Measurements from ENCODE around the gene DRICH1.
"Not testable (repeated sequence)": the region's sequence is repeated elsewhere in the genome, so short reads cannot be mapped to it uniquely, and the experiment has no call there.

Gene DRICH1, protein sequence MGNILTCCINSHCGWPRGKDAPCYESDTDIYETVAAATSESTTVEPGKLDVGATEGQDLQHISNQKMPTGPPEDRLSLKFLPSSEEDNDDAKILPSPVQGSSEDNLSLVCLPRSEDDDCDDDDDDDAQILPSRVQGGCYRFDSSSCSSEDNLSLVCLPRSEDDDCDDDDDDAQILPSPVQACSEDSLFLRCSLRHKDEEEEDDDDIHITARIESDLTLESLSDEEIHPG

DNA sequence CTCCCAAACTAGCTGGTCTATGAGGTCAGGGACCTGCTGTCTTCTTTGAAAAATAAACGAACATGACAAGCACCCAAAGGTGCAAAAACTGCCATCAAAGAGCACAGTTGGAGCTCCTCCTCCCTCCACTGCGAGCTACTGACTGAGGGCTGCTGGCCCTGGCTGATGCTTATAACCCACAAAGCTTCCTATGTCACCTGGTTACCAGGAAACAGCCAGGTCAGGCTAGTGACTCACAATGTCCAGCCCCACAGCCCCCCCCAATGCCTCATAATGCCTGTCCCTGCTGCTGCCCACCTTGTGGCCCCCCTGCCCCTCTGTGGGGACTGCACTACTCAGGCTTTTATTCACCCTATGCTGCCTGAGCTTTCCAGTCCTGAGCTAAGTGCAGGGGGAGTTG, at the start of gene DRICH1:
Gene DRICH1, minus strand, starts transcription at position 144 of the 400 bp plus-strand sequence. CDS start 298 bp downstream, outside the sequence.
- DNase-seq, result no peak

GRCh38 chr22:23681026-23681809, 49.1 kb upstream of the DRICH1 start:
- no peak for DNase-seq

- no peak for DNase-seq
Observed at GRCh38 chr22:23678133-23678532, 46.0 kb upstream of the DRICH1 start.

DNA sequence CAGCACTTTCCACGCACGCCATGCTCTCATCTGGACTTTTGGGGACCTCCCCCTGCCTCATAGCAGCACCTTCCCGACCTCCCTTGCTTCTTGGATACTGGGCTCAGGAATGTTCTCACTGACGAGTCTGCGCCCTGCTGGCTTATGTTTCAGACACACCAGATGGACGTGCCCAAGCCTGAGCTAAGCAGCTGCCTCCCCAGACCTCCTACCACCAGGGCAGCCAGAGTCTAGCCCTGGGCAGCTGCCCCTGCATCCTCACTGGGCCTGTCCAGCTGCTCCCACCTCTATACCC, 45.5 kb upstream of the DRICH1 start:
- no peak for DNase-seq

- DNase-seq, result not testable (repeated sequence)
Observed at GRCh38 chr22:23676841-23677700, 45.0 kb upstream of the DRICH1 start.

- no peak for DNase-seq
Observed at GRCh38 chr22:23675502-23676415, 43.6 kb upstream of the DRICH1 start.

GRCh38 chr22:23674886-23675501, 42.9 kb upstream of the DRICH1 start:
- DNase-seq, result not testable (repeated sequence)

DNA sequence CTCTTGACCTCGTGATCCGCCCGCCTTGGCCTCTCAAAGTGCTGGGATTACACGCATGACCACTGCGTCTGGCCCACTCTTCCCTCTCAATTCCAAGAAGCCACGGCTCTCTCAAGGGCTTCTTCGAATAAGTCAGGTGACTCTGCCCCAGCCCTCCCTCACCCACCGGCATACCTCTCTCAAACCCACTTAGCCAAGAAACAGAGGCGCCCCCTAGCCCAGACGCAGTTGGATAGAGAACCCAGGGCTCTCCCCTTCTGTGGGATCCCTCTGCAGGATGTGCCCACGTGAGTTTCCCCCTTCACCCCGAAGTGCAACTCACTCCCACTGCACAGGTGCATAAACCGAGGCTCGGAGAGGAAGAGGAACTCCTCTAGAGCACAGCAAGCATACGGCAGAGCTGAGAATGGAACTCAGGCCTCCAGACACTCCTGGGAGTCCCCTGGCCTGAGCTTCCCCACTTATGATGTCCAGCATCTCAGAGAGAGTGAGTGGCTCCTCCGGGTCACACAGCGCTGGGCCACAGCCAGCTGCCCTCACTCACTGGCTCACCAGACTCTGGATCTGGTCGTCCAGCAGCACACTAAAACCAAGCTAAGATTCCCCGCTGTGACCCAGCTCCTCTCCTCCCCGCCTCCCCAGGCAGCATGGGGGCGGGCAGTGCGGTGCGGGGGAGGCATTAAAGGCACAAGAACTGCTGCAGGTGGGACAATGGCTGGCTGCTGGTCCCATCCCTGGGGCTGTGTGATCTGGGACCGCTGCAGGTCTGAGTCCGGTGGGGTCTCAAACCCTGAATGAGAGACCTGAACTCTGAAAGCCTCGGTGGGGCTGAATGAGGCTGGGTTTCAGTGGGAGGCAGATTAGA, 41.9 kb upstream of the DRICH1 start:
- no peak for DNase-seq

DNA sequence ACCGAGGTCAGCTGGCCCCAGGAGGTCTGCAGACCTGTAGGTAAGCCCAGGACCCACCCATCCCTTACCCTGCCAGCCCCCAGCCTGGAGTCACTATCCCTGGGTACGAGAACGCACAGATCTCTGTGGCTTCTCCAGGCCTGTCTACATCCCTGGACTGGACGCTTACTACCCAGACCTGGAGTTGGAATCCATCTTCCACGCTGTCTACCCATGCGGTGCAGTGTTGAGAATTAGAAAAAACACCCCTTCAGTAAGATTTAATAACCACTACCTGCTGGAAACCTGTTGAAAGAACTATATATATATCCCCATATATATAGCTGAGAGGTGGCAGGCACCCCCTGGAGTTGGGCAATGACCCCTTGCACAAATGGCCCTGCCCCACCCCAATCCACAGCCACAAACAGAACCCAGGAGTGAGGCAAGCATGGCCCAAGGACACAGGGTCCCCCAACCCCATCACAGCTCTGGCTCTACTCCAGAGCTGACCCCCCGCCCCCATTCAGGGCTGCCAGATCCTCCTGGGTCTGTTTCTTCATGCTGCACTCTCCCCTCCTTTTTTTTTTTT, 41.0 kb upstream of the DRICH1 start:
- no peak for DNase-seq

DNA sequence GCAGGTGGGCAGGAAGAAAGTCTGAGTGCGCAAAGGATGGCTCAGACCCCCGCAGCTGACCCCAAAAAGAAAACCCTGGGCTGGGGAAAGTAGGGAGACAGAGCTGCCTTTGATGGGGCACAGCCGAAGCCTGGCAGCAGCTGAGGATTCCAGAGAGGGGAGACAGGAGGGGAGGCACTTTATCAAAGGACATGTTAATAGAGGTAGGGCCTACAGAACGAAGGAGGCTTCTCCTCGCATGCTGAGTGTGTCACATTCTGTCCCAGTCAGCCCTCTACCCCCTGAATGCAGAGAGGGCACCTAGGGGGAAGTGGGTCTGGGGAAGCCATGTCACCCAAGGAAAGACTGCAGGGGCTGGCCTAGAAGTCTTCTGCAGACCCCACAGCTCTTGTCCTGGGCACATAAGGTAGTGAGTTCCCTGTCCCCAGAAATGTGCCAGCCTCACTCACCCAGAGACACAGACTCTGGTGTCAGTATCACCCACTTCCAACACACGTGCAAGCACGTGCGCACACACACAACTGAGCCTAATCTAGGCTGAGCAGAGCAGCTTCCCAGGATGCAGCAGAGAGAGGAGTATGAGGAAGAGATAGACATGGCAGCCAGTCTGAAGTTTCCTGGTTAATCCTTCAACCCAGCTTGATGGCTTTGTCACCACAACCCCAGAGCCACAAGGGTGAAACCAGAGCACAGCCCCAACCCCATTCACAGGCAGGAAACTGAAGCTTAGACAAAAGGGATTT, 40.4 kb upstream of the DRICH1 start:
- DNase-seq, result not testable (repeated sequence)

DNA sequence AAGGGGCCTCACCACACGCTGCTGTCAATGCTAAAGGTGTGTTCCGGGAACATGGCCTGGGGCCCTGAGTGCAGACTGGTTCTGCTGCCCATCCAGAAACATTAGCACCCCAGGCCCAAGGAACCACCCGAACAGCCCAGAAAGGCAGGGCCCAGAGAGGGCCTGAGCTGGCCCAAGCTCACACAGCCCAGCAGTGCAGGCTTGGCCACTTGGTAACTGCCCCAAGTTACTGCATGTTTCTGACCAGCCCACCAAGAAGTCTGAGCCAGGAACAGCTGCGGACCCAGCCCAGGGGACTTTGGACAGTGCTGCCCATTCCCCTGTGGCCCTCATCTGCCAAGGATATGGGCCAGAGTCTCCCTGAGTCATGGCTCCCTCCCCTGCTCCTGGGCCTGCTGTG, 39.3 kb upstream of the DRICH1 start:
- not testable (repeated sequence) for DNase-seq

DNA sequence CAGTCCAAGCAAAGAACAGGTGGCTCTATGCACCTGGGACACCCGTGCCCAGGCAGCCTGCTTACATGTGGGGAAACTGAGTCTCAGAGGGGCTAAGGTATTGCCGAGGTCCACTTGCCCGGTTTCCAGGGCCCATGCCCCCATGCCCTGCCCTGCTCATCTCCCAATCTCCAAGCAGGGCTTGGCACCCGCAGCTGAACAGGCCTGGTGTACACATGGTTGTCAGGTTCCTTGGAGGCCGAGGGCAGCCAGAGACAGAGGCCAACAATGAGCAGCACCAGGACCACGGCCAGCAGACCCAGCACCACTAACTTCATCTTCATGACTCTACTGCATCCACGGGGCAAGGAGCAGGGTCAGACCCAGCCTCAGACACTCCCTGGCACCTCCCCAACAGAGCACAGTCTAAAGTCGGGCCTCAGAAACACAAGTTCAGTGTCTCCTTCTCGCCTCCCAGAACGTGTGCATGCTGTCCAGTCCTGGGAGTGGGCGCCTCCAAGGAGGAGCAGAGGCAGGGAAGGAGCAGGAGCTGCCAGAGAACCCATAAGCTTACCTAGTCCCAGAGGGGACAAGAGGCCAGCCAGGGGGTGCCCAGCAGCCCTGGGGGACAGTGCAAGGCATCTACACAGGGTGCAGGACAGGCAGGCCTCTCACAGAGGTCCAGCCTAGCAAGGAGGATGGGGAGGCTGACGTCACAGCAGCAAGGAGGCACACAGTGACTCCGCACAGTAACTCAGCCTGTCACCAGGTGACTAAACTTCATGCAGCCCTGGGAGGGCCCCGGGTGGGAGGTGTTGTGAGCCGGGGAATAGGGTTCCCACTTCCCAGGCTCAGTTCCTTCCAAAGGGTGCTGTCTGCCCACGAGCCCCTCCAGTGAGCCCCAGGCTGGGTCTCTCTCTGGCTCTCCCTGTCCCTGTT, 38.5 kb upstream of the DRICH1 start:
- DNase-seq, result no peak

GRCh38 chr22:23660381-23660780, 28.3 kb upstream of the DRICH1 start:
- not testable (repeated sequence) for DNase-seq

DNA sequence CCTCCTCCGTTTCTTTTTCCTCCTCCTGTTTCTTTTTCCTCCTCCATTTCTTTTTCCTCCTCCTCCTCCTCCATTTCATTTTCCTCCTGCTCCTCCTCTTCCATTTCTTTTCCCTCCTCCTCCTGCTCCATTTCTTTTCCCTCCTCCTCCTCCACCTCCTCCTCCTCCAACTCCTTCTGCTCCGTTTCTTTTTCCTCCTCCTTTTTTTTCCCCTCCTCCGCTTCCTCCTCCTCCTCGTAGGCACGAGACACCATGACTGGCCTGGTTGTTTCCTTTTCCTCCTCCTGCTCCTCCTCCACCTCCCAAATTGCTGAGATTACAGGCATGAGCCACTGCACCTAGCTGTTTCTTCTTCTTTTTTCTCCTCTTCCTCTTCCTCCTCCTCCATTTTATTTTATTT, 25.6 kb upstream of the DRICH1 start:
- DNase-seq, result no peak

DNA sequence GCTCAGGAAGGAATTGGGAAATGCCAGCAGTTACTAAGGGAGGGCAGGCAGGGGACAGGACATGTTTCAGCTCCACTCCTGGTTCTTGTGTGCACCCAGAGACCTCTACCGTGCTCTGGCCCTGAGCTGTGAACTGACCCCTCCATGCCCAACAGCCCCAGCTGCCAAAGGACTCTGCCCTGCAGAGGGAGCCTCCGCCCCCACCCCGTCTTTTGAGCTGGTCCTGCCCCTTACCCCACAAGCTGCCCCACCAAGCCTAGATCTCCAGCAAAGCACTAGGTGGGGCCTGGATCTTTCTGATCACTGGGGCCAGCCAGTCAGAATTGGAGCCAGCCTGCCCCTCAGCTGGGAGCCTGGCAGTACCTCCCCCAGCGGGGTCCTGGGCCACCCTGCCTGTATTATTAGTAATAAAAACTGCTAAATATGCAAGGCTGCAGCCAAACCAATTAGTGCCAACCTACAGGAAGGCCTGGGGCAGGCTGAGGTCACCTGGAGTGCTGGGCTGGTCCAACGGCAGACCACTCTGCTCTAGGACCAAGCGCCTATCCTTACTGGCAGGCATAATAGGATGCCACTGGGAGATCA, 23.9 kb upstream of the DRICH1 start:
- DNase-seq, result no peak

- DNase-seq, result no peak
Observed at GRCh38 chr22:23652711-23653110, 20.6 kb upstream of the DRICH1 start.

- DNase-seq, result no peak
Observed at GRCh38 chr22:23652286-23652685, 20.2 kb upstream of the DRICH1 start.

DNA sequence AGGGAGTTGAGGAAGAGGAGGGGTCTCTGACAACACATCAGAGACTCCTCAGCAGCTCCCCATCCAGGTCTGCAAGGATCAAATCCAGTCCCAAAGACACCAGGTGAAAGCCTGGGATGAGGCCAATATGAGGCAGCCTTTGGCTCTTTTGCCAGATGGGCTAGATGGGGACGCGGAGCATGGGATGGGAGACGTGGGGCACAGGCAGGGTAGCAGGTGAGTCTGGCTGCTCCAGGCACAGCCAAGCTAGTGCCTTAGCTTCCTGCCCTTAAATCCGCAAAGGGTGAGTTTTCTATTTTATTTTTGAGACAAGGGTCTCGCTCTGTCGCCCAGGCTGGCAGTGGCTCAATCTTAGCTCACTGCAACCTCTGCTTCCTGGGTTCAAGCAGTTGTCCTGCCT, 19.6 kb upstream of the DRICH1 start:
- DNase-seq, result no peak
